ENCODE measurements around the gene POU2F3.

The POU2F3 gene

DNA sequence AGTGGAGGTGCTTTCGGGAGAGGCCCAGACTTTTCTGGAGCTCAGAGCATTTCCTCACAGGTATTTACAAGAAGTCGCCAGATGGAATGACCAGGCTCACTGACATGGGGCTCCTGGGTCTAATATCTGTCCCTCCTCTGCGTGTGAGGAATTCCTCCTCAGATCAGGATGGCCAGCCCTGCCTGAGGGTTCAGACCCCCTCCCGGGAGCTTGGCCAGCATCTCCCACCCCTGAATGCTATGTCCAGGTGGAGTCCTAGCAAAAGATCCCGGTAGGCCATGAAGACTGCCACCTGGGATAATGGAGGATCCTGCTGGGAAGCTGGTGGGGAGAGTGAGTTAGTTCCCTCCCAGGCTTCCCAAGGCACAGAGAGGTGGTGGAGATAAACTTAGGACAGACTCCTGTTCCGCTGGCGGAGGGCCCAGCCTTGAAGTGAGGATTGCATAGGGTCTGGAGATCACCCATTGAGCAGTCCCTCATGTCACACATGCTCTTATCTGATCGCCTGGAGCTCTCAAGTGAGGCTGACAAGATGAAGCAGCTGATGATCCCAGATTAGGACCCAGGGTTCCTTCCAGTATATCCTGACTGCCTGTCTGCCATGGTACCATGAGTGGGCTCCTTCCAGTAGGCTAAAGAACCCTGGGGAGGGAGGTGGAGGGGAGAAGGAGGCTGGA is 23.4 kb upstream of the POU2F3 start:
- TF ChIP-seq, protein P1, sequence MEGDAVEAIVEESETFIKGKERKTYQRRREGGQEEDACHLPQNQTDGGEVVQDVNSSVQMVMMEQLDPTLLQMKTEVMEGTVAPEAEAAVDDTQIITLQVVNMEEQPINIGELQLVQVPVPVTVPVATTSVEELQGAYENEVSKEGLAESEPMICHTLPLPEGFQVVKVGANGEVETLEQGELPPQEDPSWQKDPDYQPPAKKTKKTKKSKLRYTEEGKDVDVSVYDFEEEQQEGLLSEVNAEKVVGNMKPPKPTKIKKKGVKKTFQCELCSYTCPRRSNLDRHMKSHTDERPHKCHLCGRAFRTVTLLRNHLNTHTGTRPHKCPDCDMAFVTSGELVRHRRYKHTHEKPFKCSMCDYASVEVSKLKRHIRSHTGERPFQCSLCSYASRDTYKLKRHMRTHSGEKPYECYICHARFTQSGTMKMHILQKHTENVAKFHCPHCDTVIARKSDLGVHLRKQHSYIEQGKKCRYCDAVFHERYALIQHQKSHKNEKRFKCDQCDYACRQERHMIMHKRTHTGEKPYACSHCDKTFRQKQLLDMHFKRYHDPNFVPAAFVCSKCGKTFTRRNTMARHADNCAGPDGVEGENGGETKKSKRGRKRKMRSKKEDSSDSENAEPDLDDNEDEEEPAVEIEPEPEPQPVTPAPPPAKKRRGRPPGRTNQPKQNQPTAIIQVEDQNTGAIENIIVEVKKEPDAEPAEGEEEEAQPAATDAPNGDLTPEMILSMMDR (IDR thresholded peaks at IDR 0.05; ENCODE audit: borderline replicate concordance, insufficient read depth, low read depth, low read length): no peak
- no peak overlapping the region for H3K4me3 ChIP-seq (ENCODE audit: low read depth, low read length)

DNA sequence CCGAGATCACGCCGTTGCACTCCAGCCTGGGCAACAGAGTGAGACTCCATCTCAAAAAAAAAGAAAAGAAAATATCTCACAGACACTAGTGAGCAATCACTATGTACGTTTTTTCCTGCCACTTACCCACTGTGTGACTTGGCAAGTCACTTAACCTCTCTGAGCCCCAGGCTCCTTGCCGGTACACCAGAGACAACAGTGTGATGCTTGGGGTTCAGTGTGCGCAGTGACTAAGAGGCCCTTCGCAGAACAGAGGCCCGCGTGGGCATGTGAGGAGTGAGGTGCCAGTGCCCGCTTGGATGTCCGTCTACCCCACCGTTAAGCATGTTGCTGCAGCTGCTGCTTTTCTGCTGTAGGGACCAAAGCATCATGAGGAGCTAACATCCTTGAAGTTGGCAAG is 22.4 kb upstream of the POU2F3 start:
- TF ChIP-seq, protein P1 (IDR thresholded peaks at IDR 0.05; ENCODE audit: borderline replicate concordance, insufficient read depth, low read depth, low read length): no peak
- H3K4me3 ChIP-seq (ENCODE audit: low read depth, low read length): no peak overlapping the region

DNA sequence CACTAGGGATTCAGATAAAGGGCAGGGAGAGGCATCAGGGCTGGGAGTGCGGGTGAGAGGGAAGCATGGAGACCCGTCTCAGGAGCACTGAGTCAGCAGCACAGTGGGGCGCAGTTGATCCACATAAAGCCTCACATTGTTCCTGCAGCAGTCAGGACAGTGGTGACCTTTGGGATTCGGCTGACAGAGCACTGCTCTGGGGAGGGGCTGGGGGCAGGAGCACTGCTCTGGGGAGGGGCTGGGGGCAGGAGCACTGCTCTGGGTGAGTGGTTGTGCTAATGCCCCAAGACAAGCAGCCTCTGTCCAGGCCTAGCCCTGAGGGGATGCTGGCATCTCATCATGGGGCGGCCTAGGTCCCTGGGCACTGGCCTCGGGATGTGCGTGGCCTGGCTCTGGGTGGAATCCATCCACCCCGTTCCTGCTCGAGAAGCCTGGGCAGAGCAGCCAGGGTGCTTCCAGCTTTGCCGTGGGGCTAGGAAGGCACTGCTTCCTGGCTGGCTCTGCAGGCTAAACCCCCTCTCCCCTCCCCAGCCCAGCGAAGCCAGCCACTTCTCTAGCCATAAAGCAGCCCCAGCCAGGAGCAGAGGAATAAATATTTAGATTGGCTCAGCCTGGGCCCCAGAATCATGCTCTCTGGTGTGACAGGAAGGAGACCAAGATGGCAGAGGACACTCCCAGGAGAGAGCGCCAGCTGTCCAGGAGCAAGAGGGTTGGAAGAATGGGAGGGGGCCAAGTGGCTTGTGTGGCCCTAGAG is 21.8 kb upstream of the POU2F3 start:
- TF ChIP-seq, protein P1 (IDR thresholded peaks at IDR 0.05; ENCODE audit: borderline replicate concordance, insufficient read depth, low read depth, low read length): no peak
- no peak overlapping the region for H3K4me3 ChIP-seq (ENCODE audit: low read depth, low read length)

DNA sequence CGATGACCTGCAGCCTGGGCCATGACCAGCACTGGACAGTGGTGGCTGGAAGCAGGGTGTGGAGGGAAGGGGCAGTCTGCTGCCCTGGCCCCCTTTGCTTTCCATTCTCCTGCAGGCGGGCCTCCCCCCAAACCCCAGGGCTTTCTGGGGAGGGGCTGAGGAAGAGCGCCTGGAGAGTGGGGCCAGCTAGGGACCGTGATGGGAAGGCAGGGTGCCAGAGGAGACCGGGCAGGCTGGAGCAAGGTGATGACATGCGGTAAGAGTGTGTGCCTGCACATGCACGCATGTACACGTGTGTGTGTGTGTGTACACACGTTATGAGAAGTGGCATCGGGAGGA is 21.3 kb upstream of the POU2F3 start:
- H3K4me3 ChIP-seq (ENCODE audit: low read depth, low read length): no peak overlapping the region
- TF ChIP-seq, protein P1 (IDR thresholded peaks at IDR 0.05; ENCODE audit: borderline replicate concordance, insufficient read depth, low read depth, low read length): no peak

DNA sequence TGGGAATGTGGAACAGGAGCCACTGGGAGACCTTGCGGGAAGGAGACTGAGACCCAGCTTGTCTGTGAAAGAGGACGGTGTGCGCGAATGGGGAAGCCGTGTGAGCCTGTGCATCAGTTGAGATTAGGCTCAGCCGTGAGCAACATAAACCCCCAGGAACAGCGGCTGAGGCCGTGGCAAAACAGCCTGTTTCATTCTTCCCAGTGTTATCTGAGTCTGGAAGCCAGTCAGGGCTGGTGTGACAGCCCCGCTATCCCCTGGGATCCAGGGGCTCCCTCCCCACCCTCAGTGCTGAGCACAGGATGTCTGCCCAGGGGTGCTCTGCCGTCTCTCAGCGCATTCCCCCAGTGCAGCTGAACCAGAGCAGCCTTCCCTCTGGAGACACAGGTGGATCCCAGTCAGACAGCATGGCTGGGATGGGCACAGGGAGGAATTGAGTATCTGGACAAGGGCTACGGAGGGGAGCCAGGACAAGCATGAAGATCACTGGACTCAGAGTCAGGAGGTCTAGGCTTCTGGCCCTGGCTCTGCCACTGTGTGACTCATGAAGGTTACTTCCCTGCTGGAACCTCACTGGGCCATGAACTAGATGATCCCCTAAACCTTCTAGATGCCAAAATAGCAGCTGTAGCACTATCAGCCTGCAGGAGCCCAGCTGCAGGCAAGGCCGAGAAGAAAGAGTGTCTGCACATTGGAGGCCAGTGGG is 20.6 kb upstream of the POU2F3 start:
- TF ChIP-seq, protein P1 (IDR thresholded peaks at IDR 0.05; ENCODE audit: borderline replicate concordance, insufficient read depth, low read depth, low read length): no peak

DNA sequence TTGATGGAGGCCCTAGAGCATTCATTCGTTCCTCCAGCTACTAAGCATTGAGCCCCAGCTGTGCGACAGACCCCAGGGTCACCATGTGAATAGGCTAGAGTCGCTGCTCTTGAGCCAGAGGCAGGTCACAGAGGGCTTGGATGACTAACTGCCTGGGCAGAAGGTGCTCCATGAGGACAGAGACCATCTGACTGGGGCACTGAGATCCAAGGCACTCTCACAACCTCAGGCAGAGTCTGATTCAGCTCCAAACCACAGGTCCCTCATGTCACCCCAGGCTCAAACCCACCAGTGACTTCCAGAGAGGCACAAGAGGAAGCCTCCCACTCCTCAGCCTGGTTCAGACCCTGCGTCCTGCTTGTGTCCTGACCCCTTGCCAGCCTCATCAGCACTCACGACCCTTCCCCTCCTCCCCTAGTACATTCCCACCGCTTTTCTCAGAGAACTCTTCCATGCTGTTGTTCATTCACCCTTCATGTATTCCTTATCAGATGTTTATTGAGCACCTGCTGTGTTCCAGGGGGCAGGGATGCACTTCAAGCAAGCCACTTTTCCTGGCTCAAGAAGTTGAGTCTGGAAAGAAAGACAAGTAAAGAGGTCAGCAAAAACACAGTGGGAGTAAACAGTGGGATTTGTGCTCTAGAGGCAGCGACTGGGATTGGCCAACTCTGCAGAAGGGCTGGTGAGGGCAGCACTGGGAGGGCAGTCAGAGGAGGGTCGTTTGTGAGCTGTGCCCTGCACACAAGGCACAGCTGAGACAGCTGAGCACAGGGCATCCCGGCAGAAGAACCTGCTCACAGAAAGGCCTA is 19.8 kb upstream of the POU2F3 start:
- TF ChIP-seq, protein P1 (IDR thresholded peaks at IDR 0.05; ENCODE audit: borderline replicate concordance, insufficient read depth, low read depth, low read length): no peak
- H3K4me3 ChIP-seq (ENCODE audit: low read depth, low read length): no peak overlapping the region

More for the DNA sequence above, 20.6 kb upstream of the POU2F3 start:
- no peak overlapping the region for H3K4me3 ChIP-seq (ENCODE audit: low read depth, low read length)

Measured in GM12875 (cell line).